Neural cell (in vitro differentiated cells): ENCODE data around the gene TYMP. TPM values are rescaled to one million over a fixed set of nuclear protein-coding genes. Genes with fewer than 3 reads are reported as not detected.

Experiments
- H2AFZ ChIP-seq: fragments of 200-600, 300-800 bp; sonication (generic), shearing (Covaris generic); 2 replicates; pipeline ENCODE4 v1.6.0; 2014; ENCODE audit warnings: low read depth, mild to moderate bottlenecking, antibody characterized with exemption, low read length, moderate library complexity
- H3F3A ChIP-seq: fragments of 200-600 bp; shearing (Covaris generic); 2 replicates; pipeline ENCODE4 v1.6.1; 2016; ENCODE audit warnings: mild to moderate bottlenecking, moderate library complexity, mixed read lengths, antibody characterized with exemption, low read length; ENCODE audit not compliant: insufficient read depth, poor library complexity, severe bottlenecking
- H3K27ac ChIP-seq: fragments of 200-600, 300-800 bp; sonication (generic), shearing (Covaris generic); 2 replicates; pipeline ENCODE4 v1.5.1; 2014; ENCODE audit warnings: mild to moderate bottlenecking, low read length, moderate library complexity
- H3K27me3 ChIP-seq: fragments of 300-800, 200-600 bp; sonication (generic), shearing (Covaris generic); 2 replicates; pipeline ENCODE4 v1.6.0; 2014; ENCODE audit warnings: mild to moderate bottlenecking, low read depth, low read length, moderate library complexity; ENCODE audit not compliant: insufficient read depth
- H3K36me3 ChIP-seq: fragments of 300-800, 200-600 bp; sonication (generic), shearing (Covaris generic); 2 replicates; pipeline ENCODE4 v1.5.1; 2014; ENCODE audit warnings: mild to moderate bottlenecking, antibody characterized with exemption, low read length, moderate library complexity; ENCODE audit not compliant: insufficient read depth
- H3K4me2 ChIP-seq: fragments of 300-800, 200-600 bp; sonication (generic), shearing (Covaris generic); 2 replicates; pipeline ENCODE4 v1.6.0; 2014; ENCODE audit warnings: mild to moderate bottlenecking, low read length
- H3K4me3 ChIP-seq: fragments of 300-800, 200-600 bp; sonication (generic), shearing (Covaris generic); 2 replicates; pipeline ENCODE4 v1.5.1; 2014; ENCODE audit warnings: mild to moderate bottlenecking, low read length, moderate library complexity
- H3K79me2 ChIP-seq: fragments of 200-600 bp; shearing (Covaris generic); replicated peaks from 2 replicates; pipeline ENCODE4 v1.6.0; 2014; ENCODE audit warnings: mild to moderate bottlenecking, low read length, moderate library complexity; ENCODE audit not compliant: insufficient read depth
- H3K9ac ChIP-seq: fragments of 300-800, 200-600 bp; sonication (generic), shearing (Covaris generic); 2 replicates; pipeline ENCODE4 v1.6.1; 2016; ENCODE audit warnings: mild to moderate bottlenecking, low read length, mixed read lengths
- H3K9me2 ChIP-seq: fragments of 200-600 bp; shearing (Covaris generic); 2 replicates; pipeline ENCODE4 v1.6.1; 2016; ENCODE audit warnings: mild to moderate bottlenecking, low read length, mixed read lengths; ENCODE audit not compliant: insufficient read depth
- H3K9me3 ChIP-seq: fragments of 200-600, 300-800 bp; sonication (generic), shearing (Covaris generic); 2 replicates; pipeline ENCODE4 v1.6.1; 2016; ENCODE audit warnings: mild to moderate bottlenecking, mixed run types, low read length, moderate library complexity, mixed read lengths
- H4K20me1 ChIP-seq: fragments of 200-600 bp; shearing (Covaris generic); 2 replicates; pipeline ENCODE4 v1.6.1; 2016; ENCODE audit warnings: mild to moderate bottlenecking, mixed run types; ENCODE audit not compliant: insufficient read depth
- CTCF ChIP-seq: fragments of 450-650 bp; IDR thresholded peaks from 2 replicates; pipeline ENCODE4 v1.5.1; 2014; ENCODE audit warnings: antibody characterized with exemption, mild to moderate bottlenecking, moderate library complexity; ENCODE audit not compliant: poor library complexity, severe bottlenecking
- EP300 ChIP-seq: fragments of 450-650 bp; conservative IDR thresholded peaks from 2 replicates; pipeline ENCODE4 v1.6.1; 2014; ENCODE audit warnings: antibody characterized with exemption, mild to moderate bottlenecking, moderate library complexity; ENCODE audit not compliant: poor library complexity, severe bottlenecking
- EZH2 ChIP-seq: fragments of 200-600, 300-800 bp; shearing (Covaris generic), sonication (generic); IDR thresholded peaks from 2 replicates; pipeline ENCODE4 v1.6.1; 2014; ENCODE audit warnings: antibody characterized with exemption, low read length, borderline replicate concordance, mild to moderate bottlenecking; ENCODE audit not compliant: insufficient read depth, poor library complexity, severe bottlenecking
- MXI1 ChIP-seq: fragments of 450-650 bp; conservative IDR thresholded peaks from 2 replicates; pipeline ENCODE4 v1.6.1; 2014; ENCODE audit warnings: antibody characterized with exemption, mild to moderate bottlenecking; ENCODE audit not compliant: poor library complexity, severe bottlenecking
- POLR2AphosphoS5 ChIP-seq: IDR thresholded peaks from 2 replicates; pipeline ENCODE4 v1.6.1; 2012
- RAD21 ChIP-seq: fragments of 450-650 bp; conservative IDR thresholded peaks from 2 replicates; pipeline ENCODE4 v1.6.1; 2014; ENCODE audit warnings: antibody characterized with exemption, mild to moderate bottlenecking, moderate library complexity
- REST ChIP-seq: IDR thresholded peaks from 2 replicates; pipeline ENCODE4 v1.6.1; 2012; ENCODE audit warnings: borderline replicate concordance
- SMC3 ChIP-seq: fragments of 450-650 bp; conservative IDR thresholded peaks from 2 replicates; pipeline ENCODE4 v1.6.1; 2014; ENCODE audit warnings: antibody characterized with exemption, mild to moderate bottlenecking, moderate library complexity; ENCODE audit not compliant: poor library complexity
- TAF1 ChIP-seq: IDR thresholded peaks from 2 replicates; pipeline ENCODE4 v1.6.1; 2012; ENCODE audit warnings: low read depth
- polyA plus RNA-seq: library from polyadenylated mRNA; depleted of rRNA; stranded (reverse); fragments of >200 nt; gene quantifications from 2 replicates; pipeline ENCODE4 v1.2.3, GENCODE V29; 2014

The TYMP gene
- polyA plus RNA-seq, 1 donor from 2014 or later: 0.87 TPM

DNA sequence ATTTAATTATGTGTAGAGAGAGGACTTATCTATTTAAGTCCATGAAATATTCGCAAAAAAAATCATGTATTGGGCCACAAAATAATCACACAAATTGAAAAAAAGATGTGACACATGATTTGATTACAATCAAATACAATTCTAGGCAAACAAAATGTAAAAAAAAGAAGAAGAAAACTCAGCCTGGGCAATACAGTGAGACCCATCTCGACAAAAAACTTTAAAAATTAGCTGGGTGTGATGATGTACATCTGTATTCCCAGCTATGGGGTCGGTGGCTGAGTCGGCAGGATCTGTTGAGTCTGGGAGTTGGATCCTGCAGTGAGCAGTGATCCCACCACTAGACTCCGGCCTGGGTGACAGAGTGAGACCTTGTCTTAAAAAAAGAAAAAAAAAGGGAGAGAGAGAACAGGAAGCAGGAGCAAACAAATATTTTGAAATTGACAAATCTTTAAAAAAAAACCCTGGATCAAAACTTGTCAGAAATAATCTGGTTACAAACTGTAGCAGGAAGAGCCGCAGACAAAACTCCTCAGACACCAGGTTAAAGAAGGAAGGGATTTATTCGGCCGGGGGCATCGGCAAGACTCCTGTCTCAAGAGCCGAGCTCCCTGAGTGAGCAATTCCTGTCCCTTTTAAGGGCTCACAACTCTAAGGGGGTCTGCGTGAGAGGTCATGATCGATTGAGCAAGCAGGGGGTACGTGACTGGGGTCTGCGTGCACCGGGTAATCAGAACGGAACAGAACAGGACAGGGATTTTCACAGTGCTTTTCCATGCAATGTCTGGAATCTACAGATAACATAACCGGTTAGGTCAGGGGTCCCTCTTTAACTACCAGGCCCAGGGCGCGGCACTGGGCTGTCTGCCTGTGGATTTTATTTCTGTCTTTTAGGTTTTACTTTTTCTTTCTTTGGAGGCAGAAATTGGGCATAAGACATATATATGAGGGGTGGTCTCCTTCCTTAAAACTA is 3.3 kb upstream of the TYMP start:
- Histone ChIP-seq H3K9me2 (no peaks in the 10 kb centered on the region), H3K27ac (no peak overlapping the region), H3F3A (no peaks in the 10 kb centered on the region), H3K36me3 (no peaks in the 10 kb centered on the region), H3K4me2 (no peak overlapping the region), H3K27me3 (peaks cover 34% of the 10 kb centered on the region), H4K20me1 (no peaks in the 10 kb centered on the region), H3K4me3 (no peak overlapping the region), H3K9ac (no peak overlapping the region), H3K79me2 (no peaks in the 10 kb centered on the region), H3K9me3 (no peaks in the 10 kb centered on the region), H2AFZ (no peak overlapping the region)
- no peak for TF ChIP-seq REST
- no peak for TF ChIP-seq CTCF
- TF ChIP-seq TAF1: no peak
- TF ChIP-seq SMC3: no peak
- no peak for TF ChIP-seq EP300
- no peak for TF ChIP-seq MXI1
- no peak for TF ChIP-seq EZH2
- TF ChIP-seq RAD21: no peak
- no peak for TF ChIP-seq POLR2AphosphoS5

- Histone ChIP-seq H3K27me3 (peaks cover 34% of the 10 kb centered on the region), H3K27ac (no peak overlapping the region)
Observed at GRCh38 chr22:50531962-50532674, 2.3 kb upstream of the TYMP start.

More at GRCh38 chr22:50531962-50532674, 2.3 kb upstream of the TYMP start:
- Histone ChIP-seq H3K79me2 (no peaks in the 10 kb centered on the region), H3K9me3 (no peaks in the 10 kb centered on the region), H3K4me2 (no peak overlapping the region), H3K9me2 (no peaks in the 10 kb centered on the region), H4K20me1 (no peaks in the 10 kb centered on the region), H3F3A (no peaks in the 10 kb centered on the region), H3K4me3 (peak overlapping the region; percentile 57), H3K36me3 (no peaks in the 10 kb centered on the region), H3K9ac (peak overlapping the region; percentile 20), H2AFZ (no peak overlapping the region)
- TF ChIP-seq SMC3 (no peak), RAD21 (no peak), EP300 (no peak), POLR2AphosphoS5 (no peak), MXI1 (no peak), REST (no peak), TAF1 (no peak), CTCF (no peak), EZH2 (no peak)
